ENCODE measurements around the gene IRAK2. TPM values are rescaled to one million over a fixed set of nuclear protein-coding genes. Genes with fewer than 3 reads are reported as not detected.
"Not testable (repeated sequence)": the region's sequence is repeated elsewhere in the genome, so short reads cannot be mapped to it uniquely, and the experiment has no call there.

Gene IRAK2
- total and polyA plus RNA-seq, 4 donors, result 2.9 to 33.1 (median 10.0) TPM

DNA sequence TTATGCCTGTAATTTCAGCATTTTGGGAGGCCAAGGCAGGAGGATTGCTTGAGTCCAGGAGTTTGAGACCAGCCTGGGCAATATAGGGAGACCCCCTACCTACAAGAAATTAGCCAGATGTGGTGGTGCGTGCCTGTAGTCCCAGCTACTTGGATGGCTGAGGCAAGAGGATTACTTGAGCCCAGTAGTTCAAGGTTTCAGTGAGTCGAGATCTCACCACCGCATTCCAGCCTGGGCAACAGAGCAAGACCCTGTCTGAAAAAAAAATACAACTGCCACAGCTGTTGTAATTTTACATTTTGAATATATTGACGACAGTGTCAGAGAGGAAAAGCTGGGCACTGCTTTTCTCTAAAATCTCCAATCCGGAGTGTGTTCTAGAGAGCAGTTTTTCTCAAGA is 104.7 kb downstream of the IRAK2 start:
- DNase-seq, result no peak
- H3K27ac ChIP-seq (ENCODE audit: low read depth in 1 of 2, low read length in 1 of 2), result no peak overlapping the region
- H3K4me1 ChIP-seq (ENCODE audit: control insufficient read depth in 5 of 5, insufficient read depth in 5 of 5, low read length in 5 of 5), result peaks cover 0 to 13% (median 0%) of the 10 kb centered on the region in 5 donors
- TF ChIP-seq CTCF (IDR thresholded peaks at IDR 0.05; ENCODE audit: control extremely low read depth, extremely low read depth), result no peak
- 97% methylated on average over 5 of the region's 5 CpGs for WGBS, 2 donors
- no peaks in the 10 kb centered on the region for H3K9me3 ChIP-seq (ENCODE audit: control insufficient read depth in 4 of 4, insufficient read depth in 3 of 4, low read length in 3 of 4)
- no peak overlapping the region for H3K9ac ChIP-seq (ENCODE audit: insufficient read depth in 1 of 2, low read length in 2 of 2)
- no peak for ATAC-seq (ENCODE audit: insufficient read depth, low FRiP score)
- H3K4me3 ChIP-seq, result no peak overlapping the region
- H3K27me3 ChIP-seq (ENCODE audit: control insufficient read depth in 3 of 3, insufficient read depth in 3 of 3, low read length in 2 of 3), result no peaks in the 10 kb centered on the region
- H3K36me3 ChIP-seq (ENCODE audit: control insufficient read depth in 4 of 4, insufficient read depth in 4 of 4, low read length in 4 of 4), result peaks cover 0 to 29% (median 9%) of the 10 kb centered on the region in 4 donors

GRCh38 chr3:10272476-10272875 is 107.8 kb downstream of the IRAK2 start:
- H3K27ac ChIP-seq (ENCODE audit: low read depth in 1 of 2, low read length in 1 of 2); H3K4me3 ChIP-seq; H3K27me3 ChIP-seq (ENCODE audit: control insufficient read depth in 3 of 3, insufficient read depth in 3 of 3, low read length in 2 of 3); H3K9me3 ChIP-seq (ENCODE audit: control insufficient read depth in 4 of 4, insufficient read depth in 3 of 4, low read length in 3 of 4); DNase-seq; ATAC-seq (ENCODE audit: insufficient read depth, low FRiP score); H3K9ac ChIP-seq (ENCODE audit: insufficient read depth in 1 of 2, low read length in 2 of 2): not testable (repeated sequence)
- Histone ChIP-seq H3K4me1 (ENCODE audit: control insufficient read depth in 5 of 5, insufficient read depth in 5 of 5, low read length in 5 of 5) (peaks cover 0 to 14% (median 0%) of the 10 kb centered on the region in 5 donors), H3K36me3 (ENCODE audit: control insufficient read depth in 4 of 4, insufficient read depth in 4 of 4, low read length in 4 of 4) (peaks cover 7 to 34% (median 12%) of the 10 kb centered on the region in 4 donors)
- WGBS, 2 donors, result 97 to 98% methylated on average over 11 of the region's 11 CpGs

DNA sequence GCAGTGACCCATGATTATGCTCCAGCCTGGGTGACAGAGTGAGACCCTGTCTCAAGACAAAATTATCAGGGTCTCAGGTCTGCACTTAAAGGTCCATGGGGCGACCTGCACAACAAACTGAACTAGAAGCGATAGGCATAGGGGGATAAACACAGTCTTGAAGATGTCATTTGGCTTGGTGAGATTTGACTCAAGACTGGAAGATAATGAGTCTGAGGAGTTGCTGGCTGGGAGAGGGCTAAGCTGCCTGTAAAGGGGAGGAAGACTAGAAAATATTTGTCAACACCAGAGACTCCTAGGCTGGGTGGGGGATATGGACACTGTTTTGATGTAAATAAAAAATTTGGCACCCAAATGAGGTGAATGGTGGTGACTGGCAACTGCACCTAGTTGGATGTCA is 108.3 kb downstream of the IRAK2 start:
- TF ChIP-seq CTCF (IDR thresholded peaks at IDR 0.05; ENCODE audit: control extremely low read depth, extremely low read depth), result no peak
- Histone ChIP-seq H3K9ac (ENCODE audit: insufficient read depth in 1 of 2, low read length in 2 of 2) (no peak overlapping the region), H3K27me3 (ENCODE audit: control insufficient read depth in 3 of 3, insufficient read depth in 3 of 3, low read length in 2 of 3) (no peaks in the 10 kb centered on the region), H3K9me3 (ENCODE audit: control insufficient read depth in 4 of 4, insufficient read depth in 3 of 4, low read length in 3 of 4) (no peaks in the 10 kb centered on the region), H3K27ac (ENCODE audit: low read depth in 1 of 2, low read length in 1 of 2) (no peak overlapping the region), H3K4me1 (ENCODE audit: control insufficient read depth in 5 of 5, insufficient read depth in 5 of 5, low read length in 5 of 5) (peaks cover 0 to 14% (median 0%) of the 10 kb centered on the region in 5 donors), H3K36me3 (ENCODE audit: control insufficient read depth in 4 of 4, insufficient read depth in 4 of 4, low read length in 4 of 4) (peaks cover 7 to 38% (median 17%) of the 10 kb centered on the region in 4 donors), H3K4me3 (no peak overlapping the region)
- DNase-seq, result no peak
- 95 to 98% methylated on average over 2 of the region's 2 CpGs for WGBS, 2 donors
- no peak for ATAC-seq (ENCODE audit: insufficient read depth, low FRiP score)

- H3K9me3 ChIP-seq (ENCODE audit: control insufficient read depth in 4 of 4, insufficient read depth in 3 of 4, low read length in 3 of 4), result no peaks in the 10 kb centered on the region
- ATAC-seq (ENCODE audit: insufficient read depth, low FRiP score), result no peak
- H3K27ac ChIP-seq (ENCODE audit: low read depth in 1 of 2, low read length in 1 of 2), result no peak overlapping the region
- H3K27me3 ChIP-seq (ENCODE audit: control insufficient read depth in 3 of 3, insufficient read depth in 3 of 3, low read length in 2 of 3), result no peaks in the 10 kb centered on the region
- H3K4me1 ChIP-seq (ENCODE audit: control insufficient read depth in 5 of 5, insufficient read depth in 5 of 5, low read length in 5 of 5), result peaks cover 0 to 14% (median 0%) of the 10 kb centered on the region in 5 donors
- TF ChIP-seq CTCF (IDR thresholded peaks at IDR 0.05; ENCODE audit: control extremely low read depth, extremely low read depth), result no peak
- H3K9ac ChIP-seq (ENCODE audit: insufficient read depth in 1 of 2, low read length in 2 of 2), result no peak overlapping the region
- peaks cover 5 to 46% (median 20%) of the 10 kb centered on the region in 4 donors for H3K36me3 ChIP-seq (ENCODE audit: control insufficient read depth in 4 of 4, insufficient read depth in 4 of 4, low read length in 4 of 4)
- H3K4me3 ChIP-seq, result no peak overlapping the region
- WGBS, 2 donors, result 19 to 20% methylated on average over 1 of the region's 1 CpG
- peak in 1 of 3 donors; percentile 21 for DNase-seq
Observed at GRCh38 chr3:10273702-10274305, 109.1 kb downstream of the IRAK2 start.

Measured in lung (tissue), 12 donors.